Activated naive CD4-positive, alpha-beta T cell treated with anti-CD3 and anti-CD28 coated beads, Interleukin-2, amount 50 U/mL, for 24 hours (primary cell): Measurements from ENCODE around the gene GTF3C5.
A peak's percentile ranks its signal among the peaks of the same experiment; 100 is the strongest.

Experiments used
- H3K27ac Mint-ChIP-seq: one replicate; pipeline ENCODE4 v1.8.0; 2021; ENCODE audit warnings: mild to moderate bottlenecking, mixed read lengths
- H3K27me3 Mint-ChIP-seq: one replicate; pipeline ENCODE4 v1.8.0; 2021; ENCODE audit warnings: mixed read lengths
- H3K36me3 Mint-ChIP-seq: one replicate; pipeline ENCODE4 v1.8.0; 2021; ENCODE audit warnings: mixed read lengths
- H3K4me1 Mint-ChIP-seq: one replicate; pipeline ENCODE4 v1.8.0; 2021; ENCODE audit warnings: mixed read lengths
- H3K4me3 Mint-ChIP-seq: one replicate; pipeline ENCODE4 v1.8.0; 2021; ENCODE audit warnings: mild to moderate bottlenecking, mixed read lengths
- H3K9me3 Mint-ChIP-seq: one replicate; pipeline ENCODE4 v1.8.0; 2021; ENCODE audit warnings: mixed read lengths

Gene GTF3C5

GRCh38 chr9:133094842-133095393, 64.1 kb downstream of the GTF3C5 start:
- Mint-ChIP-seq H3K4me1 (no peaks in the 10 kb centered on the region), H3K27ac (no peak overlapping the region), H3K9me3 (peaks cover 14% of the 10 kb centered on the region), H3K27me3 (no peaks in the 10 kb centered on the region), H3K4me3 (no peak overlapping the region), H3K36me3 (peaks cover 27% of the 10 kb centered on the region)

GRCh38 chr9:133098104-133098754, 67.4 kb downstream of the GTF3C5 start:
- Mint-ChIP-seq H3K9me3 (peaks cover 14% of the 10 kb centered on the region), H3K27me3 (no peaks in the 10 kb centered on the region), H3K36me3 (peaks cover 37% of the 10 kb centered on the region), H3K27ac (no peak overlapping the region), H3K4me1 (no peaks in the 10 kb centered on the region), H3K4me3 (no peak overlapping the region)

- Mint-ChIP-seq H3K36me3 (peaks cover 37% of the 10 kb centered on the region), H3K27me3 (no peaks in the 10 kb centered on the region), H3K27ac (peak overlapping the region; percentile 82), H3K4me3 (no peak overlapping the region), H3K4me1 (no peaks in the 10 kb centered on the region), H3K9me3 (peaks cover 14% of the 10 kb centered on the region)
Measured at GRCh38 chr9:133098871-133099270, 68.1 kb downstream of the GTF3C5 start.

GRCh38 chr9:133099726-133100505, 69.1 kb downstream of the GTF3C5 start:
- Mint-ChIP-seq H3K27ac (no peak overlapping the region), H3K4me1 (no peaks in the 10 kb centered on the region), H3K27me3 (no peaks in the 10 kb centered on the region)

GRCh38 chr9:133100506-133101355, 69.9 kb downstream of the GTF3C5 start:
- Mint-ChIP-seq H3K4me1 (no peaks in the 10 kb centered on the region), H3K9me3 (peaks cover 8% of the 10 kb centered on the region), H3K27me3 (no peaks in the 10 kb centered on the region), H3K36me3 (peaks cover 32% of the 10 kb centered on the region), H3K4me3 (no peak overlapping the region), H3K27ac (no peak overlapping the region)

More at GRCh38 chr9:133099726-133100505, 69.1 kb downstream of the GTF3C5 start:
- Mint-ChIP-seq H3K9me3 (peaks cover 12% of the 10 kb centered on the region), H3K4me3 (no peak overlapping the region), H3K36me3 (peaks cover 37% of the 10 kb centered on the region)

- Mint-ChIP-seq H3K27ac (no peak overlapping the region), H3K4me1 (no peaks in the 10 kb centered on the region), H3K9me3 (peaks cover under 1% of the 10 kb centered on the region), H3K36me3 (peaks cover 26% of the 10 kb centered on the region), H3K4me3 (no peak overlapping the region), H3K27me3 (no peaks in the 10 kb centered on the region)
Measured at GRCh38 chr9:133101356-133102189, 70.8 kb downstream of the GTF3C5 start.

DNA sequence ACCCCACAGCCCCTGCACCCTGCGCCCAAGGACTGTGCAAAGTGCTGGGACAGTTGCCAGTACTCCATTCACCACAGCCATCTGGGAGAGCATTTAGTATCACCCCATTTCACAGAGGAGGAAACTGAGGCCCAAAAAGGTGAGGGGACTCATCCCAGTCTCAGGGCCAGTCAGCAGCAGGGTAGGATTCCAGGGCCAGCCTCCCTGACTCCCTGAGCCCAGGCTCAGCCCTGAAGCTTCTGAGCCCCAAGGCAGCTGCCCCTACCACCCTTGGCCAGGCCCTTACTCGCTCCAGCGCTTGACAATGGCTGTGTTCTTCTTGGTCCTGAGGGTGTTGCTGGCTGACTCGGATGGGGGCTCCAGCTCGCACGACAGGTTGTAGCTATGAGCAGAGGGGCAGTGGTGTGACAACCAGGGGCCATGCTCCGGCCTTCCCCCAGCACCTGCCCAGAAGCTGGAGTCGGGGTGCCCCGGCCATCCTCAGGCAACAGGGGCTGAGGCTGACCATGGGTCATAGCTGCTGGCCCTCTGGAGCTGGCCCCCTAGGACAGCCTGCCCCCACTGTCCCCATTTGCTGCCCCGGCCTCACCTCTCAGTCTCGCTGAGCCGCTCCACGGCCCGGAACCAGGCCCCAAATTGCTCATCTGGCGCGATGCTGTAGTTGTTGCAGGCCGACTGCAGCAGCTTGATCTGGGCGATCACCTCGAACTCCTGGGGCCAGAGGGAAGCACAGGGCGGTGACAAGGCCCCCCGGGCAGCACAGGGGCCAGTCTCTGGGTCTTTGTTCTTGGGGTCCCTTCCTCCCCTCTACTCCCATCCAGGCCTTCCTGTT, 71.6 kb downstream of the GTF3C5 start:
- Mint-ChIP-seq H3K4me3 (no peak overlapping the region), H3K4me1 (no peaks in the 10 kb centered on the region), H3K27ac (no peak overlapping the region), H3K27me3 (no peaks in the 10 kb centered on the region), H3K36me3 (peaks cover 27% of the 10 kb centered on the region), H3K9me3 (no peaks in the 10 kb centered on the region)

DNA sequence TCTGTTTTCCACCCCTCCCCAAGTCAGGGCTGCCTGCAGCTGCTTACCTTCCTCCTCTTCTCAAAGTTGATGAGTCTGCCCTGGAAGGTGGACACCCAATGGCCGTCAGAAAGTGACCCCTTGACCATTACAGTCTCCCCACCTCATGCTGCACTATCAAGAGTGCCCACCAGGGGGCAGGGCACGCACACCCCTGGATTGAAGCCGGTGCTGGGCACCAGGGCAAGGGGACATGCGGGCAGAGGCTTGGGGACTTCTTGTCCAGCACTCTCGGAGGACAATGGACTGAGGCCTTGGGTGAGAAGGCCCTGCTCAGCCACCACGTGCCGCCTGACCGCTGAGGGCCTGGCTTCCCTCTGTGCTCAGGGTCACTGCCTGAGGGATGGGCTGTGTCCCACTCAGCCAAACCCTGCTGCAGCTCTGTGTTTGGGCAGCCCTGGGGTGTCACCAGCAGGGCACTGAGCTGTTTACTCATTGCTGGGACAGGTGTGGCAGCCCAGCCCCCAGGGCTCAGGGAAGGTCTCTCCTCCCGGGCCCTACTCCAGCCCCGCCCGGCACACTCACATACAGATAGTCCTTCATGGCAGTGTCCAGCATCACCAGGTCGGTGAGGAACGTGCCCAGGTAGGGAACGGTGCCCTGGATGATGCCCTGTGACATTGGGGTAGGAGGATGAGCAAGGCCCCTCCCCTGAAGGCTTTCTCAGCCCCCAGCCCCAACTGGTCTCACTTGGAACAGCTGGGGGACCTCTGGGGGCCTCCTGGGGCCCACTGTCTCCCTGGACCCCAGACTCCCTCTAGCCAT, 72.6 kb downstream of the GTF3C5 start:
- Mint-ChIP-seq H3K36me3 (peaks cover 20% of the 10 kb centered on the region), H3K4me3 (no peak overlapping the region)

DNA sequence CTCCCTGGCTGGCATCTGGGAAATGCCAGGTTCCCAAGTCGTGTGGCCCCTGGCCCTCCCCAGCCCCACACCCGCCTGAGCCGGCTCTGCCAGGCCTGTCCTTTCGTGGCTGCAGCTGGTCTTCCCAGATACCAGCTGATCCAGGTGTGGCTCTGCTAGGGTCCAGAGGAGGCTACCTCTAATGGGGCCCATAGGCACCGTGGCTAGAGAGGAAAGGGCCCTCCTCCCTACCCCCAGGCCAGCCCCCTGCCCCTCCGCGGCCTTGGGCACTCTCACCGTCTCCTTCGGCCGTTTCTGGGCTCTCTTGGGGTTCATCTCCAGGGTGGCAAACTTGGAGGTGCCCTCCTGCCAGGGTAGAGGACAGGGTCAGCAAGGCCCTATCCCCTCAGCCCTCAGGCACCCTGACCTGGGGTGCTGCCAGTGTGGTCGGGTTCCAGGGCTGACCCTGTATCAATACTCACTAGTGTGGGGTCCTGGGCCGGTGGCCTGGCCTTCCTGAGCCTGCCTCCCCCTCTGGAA, 73.2 kb downstream of the GTF3C5 start:
- Mint-ChIP-seq H3K4me3 (no peak overlapping the region), H3K4me1 (no peaks in the 10 kb centered on the region), H3K9me3 (no peaks in the 10 kb centered on the region), H3K27ac (no peak overlapping the region), H3K36me3 (peaks cover 16% of the 10 kb centered on the region), H3K27me3 (no peaks in the 10 kb centered on the region)

More for the DNA sequence above, 72.6 kb downstream of the GTF3C5 start:
- H3K9me3 Mint-ChIP-seq = no peaks in the 10 kb centered on the region
- no peaks in the 10 kb centered on the region for H3K27me3 Mint-ChIP-seq
- H3K4me1 Mint-ChIP-seq = no peaks in the 10 kb centered on the region
- H3K27ac Mint-ChIP-seq = no peak overlapping the region

- Mint-ChIP-seq H3K27me3 (no peaks in the 10 kb centered on the region), H3K4me3 (no peak overlapping the region), H3K36me3 (peaks cover 15% of the 10 kb centered on the region), H3K9me3 (no peaks in the 10 kb centered on the region), H3K27ac (no peak overlapping the region), H3K4me1 (no peaks in the 10 kb centered on the region)
Measured at GRCh38 chr9:133104718-133105460, 74.1 kb downstream of the GTF3C5 start.

GRCh38 chr9:133105461-133105770, 74.6 kb downstream of the GTF3C5 start:
- Mint-ChIP-seq H3K27ac (no peak overlapping the region), H3K4me3 (no peak overlapping the region), H3K27me3 (no peaks in the 10 kb centered on the region), H3K4me1 (no peaks in the 10 kb centered on the region), H3K36me3 (peaks cover 18% of the 10 kb centered on the region), H3K9me3 (no peaks in the 10 kb centered on the region)

- Mint-ChIP-seq H3K9me3 (no peaks in the 10 kb centered on the region), H3K27me3 (no peaks in the 10 kb centered on the region), H3K36me3 (peaks cover 14% of the 10 kb centered on the region), H3K4me1 (no peaks in the 10 kb centered on the region), H3K27ac (no peak overlapping the region), H3K4me3 (no peak overlapping the region)
Measured at GRCh38 chr9:133106511-133107244, 75.9 kb downstream of the GTF3C5 start.
